H9 (cell line): ENCODE data around the gene UBE2E1. TPM values are rescaled to one million over a fixed set of nuclear protein-coding genes. Genes with fewer than 3 reads are reported as not detected.

Experiments used
- DNase-seq: peaks from one replicate; pipeline ENCODE4 v3.0.0-alpha.2; 2017
- H2AFZ ChIP-seq: one replicate; pipeline ENCODE4 v1.6.1; 2013; ENCODE audit warnings: mild to moderate bottlenecking, low read length, control low read depth, moderate library complexity
- H2AK5ac ChIP-seq: 2 replicates; pipeline ENCODE4 v1.6.1; 2013; ENCODE audit warnings: low read length, control low read depth, mixed read lengths; ENCODE audit not compliant: insufficient read length
- H2BK120ac ChIP-seq: one replicate; pipeline ENCODE4 v1.6.1; 2013; ENCODE audit warnings: low read depth, mild to moderate bottlenecking, low read length, control low read depth, inconsistent platforms; ENCODE audit not compliant: poor library complexity, severe bottlenecking
- H2BK12ac ChIP-seq: 2 replicates; pipeline ENCODE4 v1.6.1; 2013; ENCODE audit warnings: low read length, control low read depth, mixed read lengths, low read depth; ENCODE audit not compliant: insufficient read length
- H2BK15ac ChIP-seq: 2 replicates; pipeline ENCODE4 v1.6.1; 2013; ENCODE audit warnings: low read depth, low read length, control low read depth
- H2BK20ac ChIP-seq: one replicate; pipeline ENCODE4 v1.6.1; 2013; ENCODE audit warnings: low read depth, mild to moderate bottlenecking, low read length, control low read depth, inconsistent platforms; ENCODE audit not compliant: poor library complexity, severe bottlenecking
- H2BK5ac ChIP-seq: 2 replicates; pipeline ENCODE4 v1.6.1; 2013; ENCODE audit warnings: low read length, control low read depth, mixed read lengths; ENCODE audit not compliant: insufficient read length
- H3K14ac ChIP-seq: 2 replicates; pipeline ENCODE4 v1.6.1; 2013; ENCODE audit warnings: low read length, control low read depth; ENCODE audit not compliant: insufficient read depth
- H3K18ac ChIP-seq: 2 replicates; pipeline ENCODE4 v1.6.1; 2013; ENCODE audit warnings: low read depth, mild to moderate bottlenecking, mixed read lengths, low read length, control low read depth; ENCODE audit not compliant: insufficient read length
- H3K23ac ChIP-seq: 2 replicates; pipeline ENCODE4 v1.6.1; 2013; ENCODE audit warnings: low read length, control low read depth, mixed read lengths, low read depth; ENCODE audit not compliant: insufficient read length
- H3K23me2 ChIP-seq: 2 replicates; pipeline ENCODE4 v1.6.1; 2013; ENCODE audit warnings: low read depth, mild to moderate bottlenecking, mixed read lengths, low read length, control low read depth; ENCODE audit not compliant: insufficient read length, poor library complexity, severe bottlenecking
- H3K27ac ChIP-seq: 2 replicates; pipeline ENCODE4 v1.5.1; 2013; ENCODE audit warnings: low read length, control low read depth, mixed read lengths, low read depth; ENCODE audit not compliant: insufficient read length
- H3K27me3 ChIP-seq: 2 replicates; pipeline ENCODE4 v1.6.1; 2013; ENCODE audit warnings: low read length, control low read depth, inconsistent platforms; ENCODE audit not compliant: insufficient read depth
- H3K4ac ChIP-seq: 2 replicates; pipeline ENCODE4 v1.6.1; 2013; ENCODE audit warnings: low read depth, mild to moderate bottlenecking, control low read depth, inconsistent platforms, low read length, moderate library complexity
- H3K4me1 ChIP-seq: 2 replicates; pipeline ENCODE4 v1.6.1; 2013; ENCODE audit warnings: low read length, control low read depth, inconsistent platforms; ENCODE audit not compliant: insufficient read depth
- H3K4me2 ChIP-seq: 2 replicates; pipeline ENCODE4 v1.6.1; 2013; ENCODE audit warnings: low read length, control low read depth, mixed read lengths; ENCODE audit not compliant: insufficient read length, insufficient read depth
- H3K56ac ChIP-seq: 2 replicates; pipeline ENCODE4 v1.6.1; 2013; ENCODE audit warnings: low read depth, mild to moderate bottlenecking, mixed read lengths, low read length, control low read depth; ENCODE audit not compliant: insufficient read length
- H3K79me1 ChIP-seq: 2 replicates; pipeline ENCODE4 v1.6.1; 2013; ENCODE audit warnings: low read depth, mild to moderate bottlenecking, moderate library complexity, low read length, control low read depth, inconsistent platforms; ENCODE audit not compliant: insufficient read depth, poor library complexity, severe bottlenecking
- H3K79me2 ChIP-seq: 2 replicates; pipeline ENCODE4 v1.6.1; 2013; ENCODE audit warnings: low read length, control low read depth, inconsistent platforms; ENCODE audit not compliant: insufficient read depth
- H3K9ac ChIP-seq: 2 replicates; pipeline ENCODE4 v1.6.1; 2013; ENCODE audit warnings: low read length, control low read depth, mixed read lengths; ENCODE audit not compliant: insufficient read length; ENCODE audit errors: extremely low read depth
- H3K9me3 ChIP-seq: one replicate; pipeline ENCODE4 v1.6.1; 2013; ENCODE audit warnings: low read depth, low read length, inconsistent platforms; ENCODE audit not compliant: control insufficient read depth
- H3T11ph ChIP-seq: one replicate; pipeline ENCODE4 v1.6.1; 2013; ENCODE audit warnings: mild to moderate bottlenecking, low read length, control low read depth, inconsistent platforms
- H4K20me1 ChIP-seq: one replicate; pipeline ENCODE4 v1.6.1; 2013; ENCODE audit not compliant: control insufficient read depth, insufficient read length, insufficient read depth
- H4K5ac ChIP-seq: 2 replicates; pipeline ENCODE4 v1.6.1; 2013; ENCODE audit warnings: low read depth, mild to moderate bottlenecking, mixed read lengths, low read length, control low read depth; ENCODE audit not compliant: insufficient read length
- H4K8ac ChIP-seq: replicated peaks from 2 replicates; pipeline ENCODE4 v1.6.1; 2013; ENCODE audit warnings: low read length, control low read depth, mixed read lengths, low read depth; ENCODE audit not compliant: insufficient read length
- H4K91ac ChIP-seq: 2 replicates; pipeline ENCODE4 v1.6.1; 2013; ENCODE audit warnings: low read depth, mild to moderate bottlenecking, moderate library complexity, mixed read lengths, low read length, control low read depth; ENCODE audit not compliant: insufficient read length
- H3K27ac Mint-ChIP-seq, 3 experiments: 2 replicates in 2 of 3; 3 replicates in 1 of 3; pipeline ENCODE4 v1.8.0; 2020 to 2021; ENCODE audit warnings: mixed read lengths in 3 of 3, mild to moderate bottlenecking in 1 of 3, moderate library complexity in 1 of 3
- H3K27me3 Mint-ChIP-seq: 2 replicates; pipeline ENCODE4 v1.8.0; 2021; ENCODE audit warnings: low read depth, mild to moderate bottlenecking, moderate library complexity, mixed read lengths
- H3K36me3 Mint-ChIP-seq, 3 experiments: 2 replicates in 2 of 3; 3 replicates in 1 of 3; pipeline ENCODE4 v1.8.0; 2020 to 2021; ENCODE audit warnings: low read depth in 3 of 3, mixed read lengths in 3 of 3; ENCODE audit not compliant: insufficient read depth in 1 of 3
- H3K4me1 Mint-ChIP-seq, 2 experiments: 2 replicates each; pipeline ENCODE4 v1.8.0; 2020; ENCODE audit warnings: mixed read lengths in 2 of 2
- H3K4me3 Mint-ChIP-seq, 2 experiments: 2 replicates in 1 of 2; 3 replicates in 1 of 2; pipeline ENCODE4 v1.8.0; 2020 to 2021; ENCODE audit warnings: mild to moderate bottlenecking in 2 of 2, mixed read lengths in 2 of 2, moderate library complexity in 1 of 2
- H3K9me3 Mint-ChIP-seq, 2 experiments: 2 replicates in 1 of 2; 3 replicates in 1 of 2; pipeline ENCODE4 v1.8.0; 2020; ENCODE audit warnings: mild to moderate bottlenecking in 2 of 2, mixed read lengths in 2 of 2, moderate library complexity in 1 of 2
- CTCF ChIP-seq: fragments of 200-600 bp; sonication (generic); conservative IDR thresholded peaks from 3 replicates; pipeline ENCODE4 v1.8.0; 2021; ENCODE audit warnings: antibody characterized with exemption, mild to moderate bottlenecking
- WGBS: extraction: QIAGEN DNeasy Blood & Tissue Kit; methylation state at CpG from one replicate; pipeline ENCODE4 v1.1.7; 2013; ENCODE audit warnings: missing lambda C conversion rate, low lambda C conversion rate, mixed read lengths; ENCODE audit not compliant: insufficient read length; ENCODE audit errors: extremely low coverage; 5-methylcytosine and 5-hydroxymethylcytosine counted together
- total RNA-seq: library from RNA; stranded (reverse); gene quantifications from 2 replicates; pipeline ENCODE4 v1.2.1, GENCODE V29; 2021

The UBE2E1 gene
- total RNA-seq, 1 experiment from 2014 or later: 142 TPM

- Mint-ChIP-seq H3K36me3 (no peaks in the 10 kb centered on the region), H3K9me3 (no peaks in the 10 kb centered on the region), H3K27me3 (no peaks in the 10 kb centered on the region; the same call in 1 of the 2 replicates), H3K4me1 (peaks cover 2 to 5% of the 10 kb centered on the region in 2 experiments; a peak in 2 of 4 replicates), H3K4me3 (no peak overlapping the region), H3K27ac (0 out of 7 replicates have a peak overlapping the region, but pooled peaks of 1 of the 3 experiments have one; percentile 15)
- H2BK120ac ChIP-seq: no peak overlapping the region
- H2BK20ac ChIP-seq: no peak overlapping the region
- no peak overlapping the region for H3K4ac ChIP-seq
- H3K23me2 ChIP-seq: no peaks in the 10 kb centered on the region
- TF ChIP-seq CTCF: no peak
- H4K91ac ChIP-seq: no peak overlapping the region
- H3K4me1 ChIP-seq: no peaks in the 10 kb centered on the region
- H4K5ac ChIP-seq: no peak overlapping the region
- WGBS: no CpG with 5 or more reads among the region's 2 CpGs
- H2AK5ac ChIP-seq: no peak overlapping the region
- H3K14ac ChIP-seq: no peak overlapping the region
- H4K20me1 ChIP-seq: no peaks in the 10 kb centered on the region
- H3K27ac ChIP-seq: no peak overlapping the region
- no peak overlapping the region for H3K56ac ChIP-seq
- no peak overlapping the region for H3K18ac ChIP-seq
- no peak overlapping the region for H4K8ac ChIP-seq
- H3K23ac ChIP-seq: no peak overlapping the region
- no peak overlapping the region for H3K4me2 ChIP-seq
- H3K9me3 ChIP-seq: no peaks in the 10 kb centered on the region
- H3K9ac ChIP-seq: no peak overlapping the region
- no peak overlapping the region for H3T11ph ChIP-seq
- H2BK12ac ChIP-seq: no peak overlapping the region
- no peaks in the 10 kb centered on the region for H3K79me1 ChIP-seq
- H3K27me3 ChIP-seq: no peaks in the 10 kb centered on the region
- H2BK15ac ChIP-seq: no peak overlapping the region
- DNase-seq: no peak
- H2BK5ac ChIP-seq: no peak overlapping the region
- no peaks in the 10 kb centered on the region for H3K79me2 ChIP-seq
- no peak overlapping the region for H2AFZ ChIP-seq
Measured at GRCh38 chr3:23796518-23796917, 9.2 kb upstream of the UBE2E1 start.
